Stimulated activated CD4-positive, alpha-beta T cell treated with anti-CD3 and anti-CD28 coated beads, Interleukin-1b, Interleukin-23, amount 100 ng/mL, for 24 hours (primary cell): ENCODE results near the gene KRT36.

ENCODE experiments used
- DNase-seq, 4 experiments: peaks; one replicate each; pipeline ENCODE4 v3.0.0-alpha.2; 2020; ENCODE audit warnings: low read depth in 4 of 4, low spot score in 1 of 4

The KRT36 gene

DNA sequence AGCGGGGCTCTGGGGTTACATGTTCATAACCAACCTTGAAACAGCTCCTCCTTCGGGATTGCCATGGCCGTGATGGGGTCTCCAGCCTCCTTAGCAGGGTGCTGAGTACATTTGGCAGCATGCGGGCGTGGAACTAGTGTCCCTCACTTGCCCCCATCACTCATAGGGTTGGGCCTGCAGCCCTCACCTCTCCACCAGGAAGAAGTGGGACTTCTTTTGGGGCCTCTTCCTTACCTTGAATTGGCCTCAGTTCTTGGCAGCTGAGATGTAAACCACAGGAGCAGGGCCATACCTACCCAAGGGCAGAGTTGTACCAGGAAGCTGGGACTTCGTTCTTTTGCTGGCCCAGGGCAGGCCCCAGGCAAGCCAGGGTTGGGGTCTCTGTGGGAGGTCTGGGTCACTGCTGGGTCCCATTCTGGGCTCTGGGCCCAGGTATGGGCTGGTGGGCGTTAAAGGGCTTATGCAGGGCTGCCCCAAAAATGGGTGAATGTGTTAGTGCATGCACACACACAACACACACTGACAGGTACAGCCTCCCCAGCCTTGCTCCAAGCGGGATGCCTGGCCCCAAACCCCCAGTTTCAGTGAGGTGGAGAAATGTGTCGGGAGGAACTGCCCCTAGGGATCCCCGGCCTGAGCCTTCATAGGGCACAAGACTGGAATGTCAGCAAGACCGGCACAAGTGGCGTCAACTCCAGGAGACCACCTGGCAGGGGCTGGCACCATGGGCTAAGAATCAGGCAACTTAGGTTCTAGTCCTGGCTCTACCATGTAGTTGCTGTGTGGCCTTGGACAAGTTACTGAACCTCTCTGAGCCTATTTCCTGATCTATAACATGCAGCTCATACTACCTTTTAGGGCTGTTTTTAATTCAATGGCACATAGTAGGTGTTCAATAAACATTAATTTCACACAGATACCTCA, 32.9 kb upstream of the KRT36 start:
- DNase-seq = no peak

DNA sequence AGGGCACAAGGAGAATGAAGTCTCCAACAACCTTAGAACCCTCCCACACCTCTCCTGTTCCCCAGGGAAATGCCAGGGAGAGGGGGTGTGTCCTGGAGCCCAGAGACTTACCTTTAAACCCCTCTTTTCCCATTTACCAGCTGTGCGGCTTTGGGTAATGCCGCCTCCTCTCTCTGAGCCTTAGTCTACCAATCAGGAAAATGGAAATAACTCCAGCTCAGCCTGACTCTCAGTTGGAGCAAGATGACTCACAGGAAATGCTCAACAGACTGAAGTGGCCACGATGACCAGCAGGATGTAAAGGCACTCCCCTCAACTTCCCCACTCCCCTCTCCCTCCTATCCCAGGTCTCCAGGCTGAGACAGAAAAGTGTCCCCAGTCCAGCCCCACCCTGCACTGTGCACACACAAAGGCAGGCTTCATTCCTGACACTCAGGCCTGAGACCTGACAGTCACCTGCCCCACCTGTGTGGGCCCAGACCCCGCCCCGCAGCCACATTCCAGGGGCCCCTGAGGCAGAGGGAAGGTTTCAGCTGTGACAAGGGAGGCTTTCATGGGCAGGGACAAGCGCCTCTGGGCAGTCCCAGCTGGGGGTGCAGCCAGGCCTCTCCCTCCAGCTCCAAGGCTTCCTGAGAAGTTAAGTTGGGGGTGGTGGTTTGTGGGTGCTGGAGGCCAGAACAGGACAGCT, 32.0 kb upstream of the KRT36 start:
- DNase-seq = no peak

DNA sequence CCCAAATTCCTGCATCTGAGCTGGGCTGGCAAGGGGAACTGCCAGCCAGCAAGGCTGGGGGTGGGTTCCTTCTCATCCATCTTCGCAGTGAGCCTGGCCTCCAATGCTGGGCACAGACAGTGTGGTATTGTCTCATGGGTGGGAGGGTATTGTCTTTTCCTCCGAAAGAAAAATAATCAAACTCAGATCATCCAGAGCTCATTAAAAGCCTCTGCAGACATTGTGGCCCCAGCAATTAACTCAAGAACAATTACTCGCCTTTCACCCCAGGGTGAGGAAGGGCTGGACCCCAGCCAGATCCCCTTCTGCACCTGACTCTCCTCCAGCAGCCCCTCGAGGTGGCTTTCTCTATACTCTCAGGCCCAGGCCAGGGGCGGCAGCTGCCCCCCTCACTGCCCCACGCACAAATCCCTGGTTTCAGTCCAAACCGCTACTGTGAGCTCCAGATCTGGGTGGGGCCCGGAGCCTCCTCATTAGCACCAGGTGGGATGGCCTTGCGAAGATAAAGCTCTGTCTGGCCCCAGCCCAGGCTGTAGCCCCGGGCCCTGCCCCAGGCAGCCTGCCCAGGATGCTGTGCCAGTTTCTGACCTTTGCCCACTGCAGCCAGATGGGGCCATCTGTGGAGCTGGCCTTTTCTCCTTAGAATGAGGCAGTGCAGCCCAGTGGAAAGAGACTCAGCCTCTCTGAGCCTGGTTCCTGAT, 31.3 kb upstream of the KRT36 start:
- DNase-seq = no peak

DNA sequence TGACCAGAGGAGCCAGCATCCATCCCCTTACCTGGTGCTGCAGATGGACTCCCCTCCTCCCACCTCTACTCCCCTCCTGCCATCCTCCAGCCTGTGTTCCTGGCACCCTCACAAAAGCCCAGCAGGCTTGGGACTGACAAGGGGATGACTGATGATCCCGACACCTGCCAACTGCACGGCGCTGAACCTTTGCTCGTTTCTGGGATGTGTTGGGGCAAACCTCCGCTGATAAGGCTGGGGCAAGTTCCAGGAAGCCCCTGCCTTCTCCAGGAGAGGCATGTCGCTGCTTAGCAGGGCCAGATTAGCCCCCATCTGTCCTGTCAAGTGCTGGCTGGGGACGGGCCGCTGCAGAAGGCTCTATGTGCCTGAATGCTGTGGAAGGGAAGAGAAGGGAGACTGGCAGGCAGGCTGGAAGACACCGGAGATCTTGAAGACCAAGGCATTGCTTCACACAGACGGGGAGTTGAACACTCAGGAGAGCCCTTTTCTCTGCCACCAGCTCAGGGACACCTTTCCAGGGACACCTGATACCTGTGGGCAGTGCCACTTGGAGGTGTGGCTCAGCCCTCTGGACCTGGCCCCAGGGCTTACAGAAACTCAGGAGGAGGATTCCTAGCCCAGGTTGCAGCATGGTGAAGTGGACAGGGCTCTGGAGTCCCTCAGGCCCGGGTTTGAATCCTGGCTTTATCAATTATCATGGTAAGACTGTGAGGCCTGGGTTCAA, 30.0 kb upstream of the KRT36 start:
- DNase-seq = no peak

DNA sequence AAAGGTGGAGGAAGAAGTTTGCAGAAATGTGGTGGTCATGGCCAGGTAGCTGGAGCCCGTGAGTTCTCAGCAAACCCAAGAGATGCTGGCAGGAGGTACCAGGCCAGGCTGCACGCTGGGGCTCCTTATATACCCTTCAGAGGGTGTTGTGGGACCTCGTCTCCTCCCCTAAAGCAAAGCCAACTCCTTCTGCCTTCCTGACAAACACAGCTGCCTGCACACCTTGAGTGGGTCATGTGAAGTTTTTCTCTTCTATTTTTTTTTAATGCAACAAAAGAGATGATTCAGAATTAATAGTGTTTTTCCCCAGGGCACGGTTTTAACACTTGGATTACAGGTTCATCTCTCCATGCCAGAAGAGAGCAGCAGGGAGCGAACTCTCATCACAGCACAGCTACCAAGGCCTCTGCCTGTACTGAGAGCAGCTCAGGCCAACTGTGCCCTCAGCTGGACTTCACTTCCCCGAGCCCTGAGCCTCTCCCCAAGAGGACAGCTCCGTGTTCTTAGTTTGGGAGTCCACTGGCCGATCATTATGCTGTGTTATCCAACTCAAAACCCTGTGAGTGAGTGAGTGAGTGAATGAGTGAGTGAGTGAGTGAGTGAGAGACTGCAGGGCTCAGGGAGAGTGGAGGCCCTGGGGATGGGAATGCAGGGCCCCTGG, 29.2 kb upstream of the KRT36 start, which contains the start of gene KRT15:
TSS of gene KRT15 (minus strand) at position 102 of the 661 bp plus-strand sequence. CDS start at position 39, 63 bp downstream.
- DNase-seq = no peak

DNA sequence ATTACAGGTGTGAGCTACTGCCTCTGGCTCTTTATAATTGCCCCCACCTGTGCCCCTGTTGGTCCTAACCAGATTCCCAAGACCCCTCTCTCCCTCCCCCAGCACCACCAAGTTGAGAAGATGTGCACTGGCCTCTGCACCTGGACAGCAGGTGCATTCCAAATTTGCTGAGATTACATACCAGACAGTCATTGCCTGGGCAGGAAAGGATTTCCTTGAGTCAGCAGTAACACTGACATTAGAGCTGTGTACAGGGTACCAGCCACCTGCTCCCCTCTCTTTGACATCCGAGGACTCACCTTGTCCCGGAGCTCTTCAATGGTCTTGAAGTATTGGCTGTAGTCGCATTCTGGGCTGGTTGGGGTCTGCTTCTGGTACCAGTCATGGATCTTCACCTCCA, 28.3 kb upstream of the KRT36 start:
- no peak for DNase-seq

DNA sequence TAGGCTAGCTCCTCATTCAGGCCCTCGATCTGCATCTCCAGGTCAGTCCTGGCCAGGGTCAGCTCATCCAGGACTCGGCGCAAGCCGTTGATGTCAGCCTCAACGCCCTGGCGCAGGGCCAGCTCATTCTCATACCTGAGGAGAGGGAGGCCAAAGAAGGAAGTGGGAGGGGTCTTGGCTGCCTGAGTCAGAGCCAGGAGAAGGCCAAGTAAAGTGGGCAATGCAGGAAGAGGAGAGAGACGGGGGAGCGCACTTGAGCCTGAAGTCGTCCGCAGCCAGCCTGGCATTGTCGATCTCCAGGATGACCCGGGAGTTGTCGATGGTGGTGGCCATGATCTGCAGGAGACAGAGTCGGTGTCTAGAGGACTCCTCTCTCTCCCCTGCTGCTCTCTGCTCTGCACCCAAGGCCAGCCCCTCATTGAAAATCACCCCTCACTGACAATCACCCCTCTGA, 27.1 kb upstream of the KRT36 start:
- no peak for DNase-seq

DNA sequence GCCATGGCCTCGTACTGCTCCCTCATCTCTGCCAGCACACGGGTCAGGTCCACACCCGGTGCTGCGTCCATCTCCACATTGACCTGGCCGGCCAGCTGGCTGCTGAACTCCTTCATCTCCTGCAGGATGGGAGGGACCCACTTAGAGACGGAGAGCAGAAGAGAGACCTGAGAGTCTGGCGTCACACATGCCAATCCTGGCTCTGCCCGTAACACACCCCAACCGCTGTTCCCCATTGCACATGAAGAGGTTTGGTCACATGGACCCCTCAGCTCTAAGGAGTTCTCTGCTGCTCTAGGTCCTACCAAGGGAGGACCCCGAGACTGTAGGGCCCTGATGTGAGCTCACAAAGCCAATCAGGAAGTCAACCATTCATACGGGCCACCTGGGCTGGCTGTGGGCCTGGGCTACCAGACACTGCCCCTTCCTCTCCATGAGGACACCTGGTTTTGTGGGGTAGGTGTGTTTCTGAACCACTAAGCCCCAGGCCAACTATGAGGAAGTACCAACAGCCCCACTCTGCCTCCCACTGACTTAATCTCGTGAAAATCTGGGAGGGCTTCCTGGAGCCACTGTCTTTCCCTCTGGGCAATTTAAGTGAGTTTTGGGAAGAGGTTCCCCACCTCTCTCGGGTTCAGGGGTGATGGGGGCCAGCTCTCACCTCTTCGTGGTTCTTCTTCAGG, 26.6 kb upstream of the KRT36 start:
- DNase-seq = no peak

DNA sequence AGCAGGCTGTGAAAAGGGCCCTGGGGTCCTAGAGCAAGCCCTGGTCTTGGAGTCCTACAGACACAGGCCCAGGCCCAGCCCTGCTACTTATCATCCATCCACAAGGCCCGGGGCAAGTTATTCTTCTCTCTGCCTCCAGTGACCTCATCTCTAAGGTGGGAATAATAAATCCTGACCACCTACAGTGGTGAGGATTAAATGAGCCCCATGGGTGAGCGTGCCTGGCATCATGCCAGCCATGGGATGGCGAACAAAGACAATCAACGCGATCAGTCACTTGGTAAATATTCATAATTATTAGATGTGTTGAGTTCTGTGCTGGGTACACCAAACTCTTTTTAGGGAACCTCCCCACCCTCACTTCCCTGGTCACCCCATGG, 23.4 kb upstream of the KRT36 start:
- DNase-seq = no peak

DNA sequence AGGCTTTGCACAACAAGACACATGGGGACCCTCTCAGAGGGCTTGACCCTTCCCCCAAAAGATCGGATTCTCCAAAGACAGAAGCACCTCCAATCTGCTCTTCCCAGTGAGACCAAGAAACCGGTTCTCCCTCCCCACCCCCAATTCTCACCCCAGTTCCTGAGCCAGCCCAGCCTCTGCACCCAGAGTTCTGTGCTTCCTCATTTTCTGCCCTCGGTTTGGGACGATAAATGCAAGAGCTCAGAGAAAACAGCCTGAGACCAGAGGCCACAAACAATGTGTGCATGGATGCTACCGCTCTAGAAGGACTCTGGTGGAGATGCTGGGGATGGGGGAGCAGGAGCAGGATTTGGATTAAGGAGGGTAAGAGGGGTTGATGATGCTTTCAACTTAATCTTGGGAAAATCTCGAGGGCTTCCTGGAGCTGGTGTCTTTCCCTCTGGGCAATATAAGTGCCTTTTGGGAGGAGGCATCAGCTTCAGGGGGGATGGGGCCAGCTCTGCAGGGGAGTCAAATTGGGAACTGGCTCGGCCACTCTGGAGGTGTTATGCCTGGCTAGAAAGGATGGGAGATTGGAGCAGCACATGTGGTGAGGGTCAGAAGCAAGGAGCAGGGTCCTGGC, 22.9 kb upstream of the KRT36 start:
- DNase-seq = no peak

DNA sequence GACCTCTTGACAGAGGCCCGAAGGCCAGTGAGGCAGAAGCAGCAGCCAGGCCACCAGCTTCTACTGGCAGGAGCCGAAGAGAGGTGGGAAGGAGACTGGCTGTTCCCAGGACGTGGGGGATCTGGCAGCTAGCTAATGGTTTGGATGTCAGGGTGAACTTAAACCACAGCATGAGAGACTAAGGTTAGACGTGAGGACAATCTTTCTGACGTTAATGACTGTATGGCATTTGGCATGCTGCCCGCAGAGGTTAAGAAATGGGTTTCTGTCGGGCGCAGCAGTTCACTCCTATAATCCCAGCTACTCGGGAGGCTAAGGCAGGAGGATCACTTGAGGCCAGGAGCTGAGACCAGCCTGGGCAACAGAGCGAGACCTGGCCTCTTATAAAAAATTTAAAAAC, 22.0 kb upstream of the KRT36 start:
- DNase-seq = no peak

DNA sequence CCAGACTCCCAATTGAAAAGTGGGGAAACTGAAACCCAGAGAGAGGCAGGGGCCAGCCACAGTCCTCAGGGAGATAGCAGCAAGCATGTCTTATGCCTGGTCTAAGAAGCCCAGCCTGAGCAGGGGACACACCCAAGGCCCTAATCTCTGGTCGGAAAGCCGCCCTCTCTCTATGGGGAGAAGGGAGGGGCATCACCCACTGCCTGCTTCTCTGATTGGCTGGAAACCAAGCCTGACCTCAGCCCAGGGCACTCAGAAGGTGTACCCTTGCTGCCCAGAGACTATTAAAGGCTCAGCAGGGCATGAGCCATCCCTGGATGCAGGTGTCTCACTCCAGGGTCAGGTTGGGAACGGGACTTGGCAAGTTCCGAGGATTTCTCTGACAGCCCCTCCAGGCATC, 21.4 kb upstream of the KRT36 start:
- no peak for DNase-seq

DNA sequence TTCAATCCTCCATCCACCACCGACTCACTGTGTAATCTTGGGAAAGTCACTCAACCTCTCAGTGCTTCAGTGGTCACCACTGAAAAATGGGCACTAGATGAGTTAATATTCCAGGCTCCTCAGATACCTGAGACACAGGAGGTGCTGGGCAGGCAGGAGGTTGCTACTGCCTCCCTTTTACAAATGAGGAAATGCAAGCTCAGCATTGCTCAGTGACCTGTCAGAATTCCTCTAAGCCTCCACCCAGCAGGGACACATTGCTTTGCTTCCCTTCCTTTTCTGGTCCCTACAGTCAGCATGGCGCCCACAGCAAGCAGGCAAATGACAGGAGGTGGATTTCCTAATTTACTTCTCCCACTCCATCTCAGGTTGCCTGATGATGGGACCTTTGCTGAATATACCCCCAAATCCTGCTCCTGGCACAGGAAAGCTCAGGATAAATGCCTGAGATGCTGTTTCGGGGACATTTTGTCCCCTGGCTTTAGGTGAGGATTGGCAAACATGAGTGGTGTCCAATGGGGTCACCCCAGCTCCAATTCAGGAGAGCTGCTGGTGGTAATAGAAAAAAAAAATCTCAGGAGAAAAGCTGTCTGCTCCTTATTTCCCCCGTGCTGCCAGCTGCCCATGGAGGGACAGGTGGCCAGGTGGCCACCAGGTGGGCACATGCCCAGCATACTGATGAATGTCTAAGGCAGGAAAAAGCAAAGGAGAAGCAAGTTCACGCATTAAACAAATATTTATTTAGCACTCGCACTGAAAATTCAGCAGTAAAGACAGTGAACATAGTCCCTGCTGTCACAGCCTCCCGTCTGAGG, 20.7 kb upstream of the KRT36 start:
- no peak for DNase-seq

DNA sequence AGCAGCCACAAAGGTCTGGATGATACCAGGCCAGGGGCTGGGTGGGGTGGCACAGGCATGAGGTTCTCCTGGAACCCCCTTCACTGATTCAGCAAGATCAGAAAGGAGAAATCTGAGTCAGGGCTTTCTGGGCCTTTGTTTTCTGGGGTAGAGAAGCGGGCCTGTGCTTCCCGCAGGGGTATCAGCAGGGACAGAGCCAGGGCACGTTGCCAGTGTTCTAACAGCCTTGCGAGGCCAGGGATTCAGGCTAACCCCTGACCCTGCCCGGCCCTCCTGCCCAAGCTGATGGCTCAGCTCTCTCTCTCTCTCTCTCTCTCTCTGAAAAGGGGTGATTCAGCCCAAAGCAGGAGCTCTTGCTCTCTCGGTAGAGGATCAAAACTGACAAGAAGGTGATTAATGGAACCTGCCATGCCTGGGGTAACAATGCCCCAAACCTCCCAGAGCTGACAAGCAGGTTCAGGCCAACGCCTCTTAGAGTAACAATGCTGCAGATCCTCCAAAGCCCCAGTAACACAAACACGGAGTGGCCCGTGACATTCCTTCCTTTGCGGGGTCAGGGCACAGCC, 17.7 kb upstream of the KRT36 start:
- DNase-seq = no peak

DNA sequence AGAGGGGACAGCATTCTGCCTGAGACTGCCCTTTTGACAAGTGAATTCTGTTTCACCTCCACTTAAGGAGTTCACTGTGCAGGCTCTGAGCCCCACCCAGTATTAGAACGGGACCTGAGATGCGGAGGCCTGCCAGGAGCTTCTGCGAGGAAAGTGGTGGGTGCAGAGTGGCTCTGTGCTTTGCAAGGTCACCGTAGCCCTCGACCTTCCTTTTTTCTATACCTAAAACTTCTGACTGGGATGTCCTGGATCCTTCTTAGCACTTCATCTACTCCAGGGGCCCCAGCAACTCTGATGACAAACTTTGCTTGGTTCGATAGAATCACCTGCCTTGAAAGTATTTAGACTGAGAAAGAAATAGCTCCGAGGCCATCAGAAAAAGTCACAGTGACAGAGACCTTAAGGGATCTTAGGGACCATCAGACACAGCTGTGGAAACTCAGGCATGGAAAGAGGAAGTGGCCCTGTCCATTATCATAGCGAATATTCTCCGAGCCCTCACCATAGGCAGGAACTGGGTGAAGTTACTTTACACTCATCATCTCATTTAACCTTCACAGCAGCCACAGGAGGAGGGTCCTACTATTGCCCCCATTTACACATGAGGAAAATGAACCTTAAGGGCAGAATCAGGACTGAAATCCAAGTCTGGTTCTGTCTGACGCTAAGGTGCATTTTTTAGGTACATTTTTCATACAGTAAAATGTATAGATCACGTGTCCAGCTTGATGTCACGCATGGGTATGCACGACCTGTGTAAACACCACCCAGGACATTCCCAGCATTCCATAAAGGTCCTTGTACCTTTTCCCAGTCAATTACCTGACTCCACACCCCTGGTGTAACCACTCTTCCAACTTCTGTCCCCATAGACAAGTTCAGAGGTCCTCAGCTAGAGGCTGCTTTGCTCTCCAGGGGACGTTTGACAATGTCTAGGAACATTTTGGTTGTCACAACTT, 16.4 kb upstream of the KRT36 start:
- no peak for DNase-seq

DNA sequence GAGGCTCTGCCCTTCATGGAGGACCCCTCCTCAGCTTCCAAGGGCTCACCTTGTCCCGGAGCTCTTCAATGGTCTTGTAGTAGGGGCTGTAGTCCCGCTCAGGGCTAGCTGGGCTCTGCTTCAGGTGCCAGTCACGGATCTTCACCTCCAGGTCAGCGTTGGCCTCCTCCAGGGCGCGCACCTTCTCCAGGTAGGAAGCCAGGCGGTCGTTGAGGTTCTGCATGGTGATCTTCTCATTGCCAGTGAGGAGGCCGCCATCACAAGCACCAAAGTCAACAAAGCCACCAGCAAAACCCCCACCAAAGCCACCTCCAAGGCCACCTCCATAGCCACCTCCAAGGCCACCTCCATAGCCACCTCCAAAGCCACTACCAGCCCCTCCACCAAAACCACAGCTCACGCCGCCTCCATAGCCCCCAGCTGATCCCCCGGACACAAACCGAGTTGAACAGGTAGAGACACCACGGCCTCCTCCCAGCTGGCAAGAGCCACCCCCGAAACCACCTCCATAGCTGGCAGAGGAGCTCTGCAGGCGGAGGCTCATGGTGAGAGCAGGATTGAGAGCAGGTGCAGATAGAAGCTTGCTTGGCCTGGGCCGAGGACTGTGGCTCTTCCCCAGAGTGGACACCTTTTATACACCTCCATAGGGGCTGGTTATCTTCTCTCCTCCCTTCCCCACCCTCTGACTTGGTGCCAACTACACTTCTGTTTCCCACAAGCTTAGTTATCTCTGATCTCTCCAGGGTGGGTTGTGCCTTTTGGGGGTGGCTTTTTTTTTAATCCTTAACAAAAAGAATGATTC, 15.5 kb upstream of the KRT36 start, which contains the start of gene KRT13:
TSS of gene KRT13 (minus strand) at position 606 of the 802 bp plus-strand sequence. CDS start at position 544, 62 bp downstream.
- no peak for DNase-seq
